Calu3 (cell line): Measurements from ENCODE around the gene WRNIP1. TPM values are rescaled to one million over a fixed set of nuclear protein-coding genes. Genes with fewer than 3 reads are reported as not detected.

Experiments
- BruUV-seq: library from RNA; stranded (reverse); fragments of 400-500 nt; replicated peaks from 2 replicates; lab custom pipeline; 2021; lab: Mats Ljungman, UMichigan
- CTCF ChIA-PET: fragments of 300-600 bp; sonication (Branson Sonifier 250); formaldehyde crosslinking; loops from one replicate; lab custom pipeline; 2022; ENCODE audit warnings: antibody characterized with exemption; lab: Charles Lee
- DNase-seq: peaks from one replicate; pipeline ENCODE4 v3.0.0; 2022
- H3K27ac Mint-ChIP-seq: one replicate; pipeline ENCODE4 v1.8.0; 2022; ENCODE audit warnings: mixed read lengths; ENCODE audit not compliant: unreplicated experiment
- H3K27me3 Mint-ChIP-seq: one replicate; pipeline ENCODE4 v1.8.0; 2022; ENCODE audit warnings: mixed read lengths; ENCODE audit not compliant: unreplicated experiment
- H3K36me3 Mint-ChIP-seq: one replicate; pipeline ENCODE4 v1.8.0; 2022; ENCODE audit warnings: mild to moderate bottlenecking, moderate library complexity, mixed read lengths; ENCODE audit not compliant: insufficient read depth, unreplicated experiment
- H3K4me1 Mint-ChIP-seq: one replicate; pipeline ENCODE4 v1.8.0; 2022; ENCODE audit warnings: mild to moderate bottlenecking, low read depth, mixed read lengths; ENCODE audit not compliant: unreplicated experiment
- H3K4me3 Mint-ChIP-seq: one replicate; pipeline ENCODE4 v1.8.0; 2022; ENCODE audit warnings: mild to moderate bottlenecking, low read depth, moderate library complexity, mixed read lengths; ENCODE audit not compliant: unreplicated experiment
- H3K9me3 Mint-ChIP-seq: one replicate; pipeline ENCODE4 v1.8.0; 2022; ENCODE audit warnings: low read depth, mixed read lengths; ENCODE audit not compliant: unreplicated experiment
- CTCF ChIP-seq: fragments of 200-600 bp; IDR thresholded peaks from one replicate; pipeline ENCODE4 v1.8.0; 2022; ENCODE audit warnings: antibody characterized with exemption; ENCODE audit not compliant: unreplicated experiment
- intact Hi-C: fragments of 100-400 bp; cut with micrococcal nuclease; formaldehyde crosslinking; loops from one replicate; pipeline ENCODE4 v1.10.0; 2022; ENCODE audit not compliant: unreplicated experiment
- total RNA-seq: library from RNA; stranded (reverse); gene quantifications from 2 replicates; pipeline ENCODE4 v1.2.3, GENCODE V29; 2022

The WRNIP1 gene
- total RNA-seq, 1 experiment from 2014 or later = 41.4 TPM

- no peak overlapping the region for H3K27ac Mint-ChIP-seq
- no peaks in the 10 kb centered on the region for H3K27me3 Mint-ChIP-seq
- no peak overlapping the region for H3K4me3 Mint-ChIP-seq
- DNase-seq = no peak
- H3K9me3 Mint-ChIP-seq = no peaks in the 10 kb centered on the region
- CTCF ChIA-PET = interaction anchor here (0.6 to 0.8 kb wide), 3 partner anchors 64 to 263 kb away, joined by 3 to 7 read pairs (median 4); no protein-coding TSS in a partner anchor
- intact Hi-C loops = no loop called here
- H3K36me3 Mint-ChIP-seq = no peaks in the 10 kb centered on the region
- no peak for TF ChIP-seq CTCF
- H3K4me1 Mint-ChIP-seq = peaks cover 11% of the 10 kb centered on the region
- no TSS peak for BruUV-seq
Measured at GRCh38 chr6:2725999-2726567, 39.1 kb upstream of the WRNIP1 start.

- Mint-ChIP-seq H3K27me3 (no peaks in the 10 kb centered on the region), H3K36me3 (no peaks in the 10 kb centered on the region), H3K4me3 (no peak overlapping the region), H3K27ac (no peak overlapping the region), H3K4me1 (peaks cover 21% of the 10 kb centered on the region), H3K9me3 (no peaks in the 10 kb centered on the region)
- DNase-seq = no peak
- TF ChIP-seq CTCF = no peak
- intact Hi-C loops = loop anchor here (10.0 kb wide), 1 partner anchor 325 kb away; no protein-coding TSS in a partner anchor
- CTCF ChIA-PET = no interaction called here
- no TSS peak for BruUV-seq
Measured at GRCh38 chr6:2729921-2730320, 35.3 kb upstream of the WRNIP1 start.

GRCh38 chr6:2730353-2731107 lies 34.7 kb upstream of the WRNIP1 start:
- Mint-ChIP-seq H3K9me3 (no peaks in the 10 kb centered on the region), H3K27me3 (no peaks in the 10 kb centered on the region), H3K4me3 (no peak overlapping the region), H3K4me1 (peaks cover 15% of the 10 kb centered on the region), H3K36me3 (no peaks in the 10 kb centered on the region), H3K27ac (no peak overlapping the region)
- CTCF ChIA-PET = no interaction called here
- intact Hi-C loops = loop anchor here (10.0 kb wide), 1 partner anchor 324 kb away; no protein-coding TSS in a partner anchor
- no peak for TF ChIP-seq CTCF
- no TSS peak for BruUV-seq
- no peak for DNase-seq

- peak; percentile 14 for DNase-seq
- Mint-ChIP-seq H3K4me3 (no peak overlapping the region), H3K27ac (no peak overlapping the region), H3K9me3 (no peaks in the 10 kb centered on the region), H3K4me1 (peaks cover 12% of the 10 kb centered on the region), H3K36me3 (no peaks in the 10 kb centered on the region), H3K27me3 (no peaks in the 10 kb centered on the region)
- CTCF ChIA-PET = no interaction called here
- intact Hi-C loops = loop anchor here (10.0 kb wide), 1 partner anchor 323 kb away; no protein-coding TSS in a partner anchor
- BruUV-seq = no TSS peak
- no peak for TF ChIP-seq CTCF
Measured at GRCh38 chr6:2731281-2731909, 33.8 kb upstream of the WRNIP1 start.
